ENCODE data around the gene DCN. TPM values are rescaled to one million over a fixed set of nuclear protein-coding genes. Genes with fewer than 3 reads are reported as not detected.
A peak's percentile ranks its signal among the peaks of the same experiment; 100 is the strongest.

Gene DCN
- total and polyA plus RNA-seq, 2 donors (not counting 3 experiments of a cell fraction or from before 2014, with no cell fraction given): 0.42 to 0.43 TPM

DNA sequence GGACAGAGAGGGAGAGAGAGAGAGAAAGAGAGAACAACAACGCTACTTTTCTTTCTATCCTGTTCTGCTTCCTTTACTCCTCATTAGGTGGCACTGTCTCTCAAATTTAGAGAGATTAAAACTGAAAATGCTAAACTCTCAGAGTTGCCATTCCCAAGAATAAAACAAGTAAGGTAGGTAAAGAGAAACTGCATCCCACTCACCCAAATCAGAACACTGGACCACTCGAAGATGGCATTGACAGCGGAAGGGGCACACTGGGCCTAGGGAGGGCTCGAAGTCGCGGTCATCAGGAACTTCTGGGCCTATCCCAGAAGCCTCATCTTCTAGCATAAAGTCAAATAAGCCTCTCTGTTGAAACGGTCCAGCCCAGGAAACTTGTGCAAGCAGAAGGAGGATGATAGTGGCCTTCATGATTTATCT lies 4.5 kb downstream of the DCN start:
- Histone ChIP-seq H2AFZ (ENCODE audit: low read depth, low read length) (peak overlapping the region; percentile 91), H3K9me3 (replicated peaks; ENCODE audit: control insufficient read depth, insufficient read depth, low read length) (no peaks in the 10 kb centered on the region), H3K36me3 (ENCODE audit: control insufficient read depth in 2 of 2, extremely low read depth in 1 of 2, insufficient read depth in 2 of 2, low read length in 2 of 2) (no peaks in the 10 kb centered on the region), H3K4me3 (replicated peaks in 1 of 3; ENCODE audit: insufficient read depth in 1 of 3, low read depth in 1 of 3, low read length in 3 of 3) (no peak overlapping the region), H4K20me1 (replicated peaks; ENCODE audit: control insufficient read depth, extremely low read depth, insufficient read depth, low read length) (no peaks in the 10 kb centered on the region), H3K27ac (ENCODE audit: insufficient read depth, low read depth, low read length) (no peak overlapping the region), H3K9me1 (replicated peaks; ENCODE audit: control insufficient read depth, extremely low read depth, insufficient read depth, low read length) (no peaks in the 10 kb centered on the region), H3K4me1 (ENCODE audit: control insufficient read depth, extremely low read depth, insufficient read depth, low read length) (peaks cover 10% of the 10 kb centered on the region), H3K27me3 (ENCODE audit: control insufficient read depth in 2 of 2, insufficient read depth in 2 of 2, low read length in 2 of 2) (no peaks in the 10 kb centered on the region), H3K79me2 (ENCODE audit: control insufficient read depth, insufficient read depth, low read length) (no peaks in the 10 kb centered on the region), H3K9ac (replicated peaks; ENCODE audit: extremely low read depth, insufficient read depth, low read length) (no peak overlapping the region), H3K4me2 (ENCODE audit: insufficient read depth, low read length) (peak overlapping the region; percentile 37)
- FAIRE-seq (no peak), DNase-seq (ENCODE audit: low read depth, low spot score) (peak; percentile 51)
- dilution Hi-C loops (cut with MboI; ENCODE audit: extremely low pct_ligation_motif_present, low sequenced_read_pairs) (no loop called here), intact Hi-C loops (cut with micrococcal nuclease) (loop anchor here (1.0 to 2.0 kb wide), 2 partner anchors 148 to 177 kb away; no protein-coding TSS in a partner anchor)
- TF ChIP-seq, protein P1, sequence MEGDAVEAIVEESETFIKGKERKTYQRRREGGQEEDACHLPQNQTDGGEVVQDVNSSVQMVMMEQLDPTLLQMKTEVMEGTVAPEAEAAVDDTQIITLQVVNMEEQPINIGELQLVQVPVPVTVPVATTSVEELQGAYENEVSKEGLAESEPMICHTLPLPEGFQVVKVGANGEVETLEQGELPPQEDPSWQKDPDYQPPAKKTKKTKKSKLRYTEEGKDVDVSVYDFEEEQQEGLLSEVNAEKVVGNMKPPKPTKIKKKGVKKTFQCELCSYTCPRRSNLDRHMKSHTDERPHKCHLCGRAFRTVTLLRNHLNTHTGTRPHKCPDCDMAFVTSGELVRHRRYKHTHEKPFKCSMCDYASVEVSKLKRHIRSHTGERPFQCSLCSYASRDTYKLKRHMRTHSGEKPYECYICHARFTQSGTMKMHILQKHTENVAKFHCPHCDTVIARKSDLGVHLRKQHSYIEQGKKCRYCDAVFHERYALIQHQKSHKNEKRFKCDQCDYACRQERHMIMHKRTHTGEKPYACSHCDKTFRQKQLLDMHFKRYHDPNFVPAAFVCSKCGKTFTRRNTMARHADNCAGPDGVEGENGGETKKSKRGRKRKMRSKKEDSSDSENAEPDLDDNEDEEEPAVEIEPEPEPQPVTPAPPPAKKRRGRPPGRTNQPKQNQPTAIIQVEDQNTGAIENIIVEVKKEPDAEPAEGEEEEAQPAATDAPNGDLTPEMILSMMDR (IDR thresholded peaks at IDR 0.05; ENCODE audit: extremely low read depth in 1 of 2, insufficient read depth in 1 of 2, low read depth in 1 of 2, low read length in 2 of 2): peak; percentile 25 to 32
- TF ChIP-seq EZH2 (IDR thresholded peaks at IDR 0.05; ENCODE audit: borderline replicate concordance, low read depth, low read length, severe bottlenecking): no peak
- BruUV-seq (replicated peaks): no TSS peak
- ChIA-PET CTCF (interaction anchor here (0.9 to 8.9 kb wide), 4 partner anchors 32 to 148 kb away, joined by 3 to 107 read pairs (median 4); partner anchors contain the start of gene LUM), POLR2A (no interaction called here)

DNA sequence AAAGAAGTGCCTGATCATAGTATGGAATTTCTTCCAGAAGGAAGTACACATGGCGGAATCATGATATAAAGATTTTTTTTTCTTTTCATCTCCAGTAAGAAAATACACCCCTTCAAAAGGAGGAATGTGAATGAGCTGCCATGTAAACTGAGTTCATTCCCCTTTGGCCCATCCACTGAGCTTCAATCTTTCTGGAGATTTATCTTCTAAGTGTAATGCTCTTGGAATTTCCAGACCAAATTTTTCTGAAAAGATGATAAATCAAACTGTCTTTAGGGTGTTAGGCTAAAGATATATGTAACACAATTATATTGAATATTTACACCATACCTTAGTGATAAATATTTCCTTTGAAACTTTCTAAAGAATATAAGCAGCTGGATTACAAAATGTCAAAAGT lies 5.2 kb downstream of the DCN start:
- Histone ChIP-seq H3K4me3 (replicated peaks in 1 of 3; ENCODE audit: insufficient read depth in 1 of 3, low read depth in 1 of 3, low read length in 3 of 3) (no peak overlapping the region), H3K4me1 (ENCODE audit: control insufficient read depth, extremely low read depth, insufficient read depth, low read length) (peaks cover 10% of the 10 kb centered on the region), H3K9me3 (replicated peaks; ENCODE audit: control insufficient read depth, insufficient read depth, low read length) (no peaks in the 10 kb centered on the region), H3K9me1 (replicated peaks; ENCODE audit: control insufficient read depth, extremely low read depth, insufficient read depth, low read length) (no peaks in the 10 kb centered on the region), H3K9ac (replicated peaks; ENCODE audit: extremely low read depth, insufficient read depth, low read length) (no peak overlapping the region), H4K20me1 (replicated peaks; ENCODE audit: control insufficient read depth, extremely low read depth, insufficient read depth, low read length) (no peaks in the 10 kb centered on the region), H3K36me3 (ENCODE audit: control insufficient read depth in 2 of 2, extremely low read depth in 1 of 2, insufficient read depth in 2 of 2, low read length in 2 of 2) (no peaks in the 10 kb centered on the region), H3K27ac (ENCODE audit: insufficient read depth, low read depth, low read length) (no peak overlapping the region), H3K4me2 (ENCODE audit: insufficient read depth, low read length) (no peak overlapping the region), H3K27me3 (ENCODE audit: control insufficient read depth in 2 of 2, insufficient read depth in 2 of 2, low read length in 2 of 2) (no peaks in the 10 kb centered on the region), H2AFZ (ENCODE audit: low read depth, low read length) (no peak overlapping the region), H3K79me2 (ENCODE audit: control insufficient read depth, insufficient read depth, low read length) (no peaks in the 10 kb centered on the region)
- dilution Hi-C loops (cut with MboI; ENCODE audit: extremely low pct_ligation_motif_present, low sequenced_read_pairs) (no loop called here), intact Hi-C loops (cut with micrococcal nuclease) (no loop called here)
- TF ChIP-seq POLR2A (IDR thresholded peaks at IDR 0.05; ENCODE audit: low read depth, low read length) (no peak), EZH2 (IDR thresholded peaks at IDR 0.05; ENCODE audit: borderline replicate concordance, low read depth, low read length, severe bottlenecking) (no peak), MYC (IDR thresholded peaks at IDR 0.05; ENCODE audit: low read depth, low read length) (no peak), FOS (IDR thresholded peaks at IDR 0.05; ENCODE audit: borderline replicate concordance, insufficient read depth, low read length) (no peak), JUN (IDR thresholded peaks at IDR 0.05; ENCODE audit: borderline replicate concordance, insufficient read depth, insufficient read length, low read depth) (no peak), POLR2AphosphoS5 (IDR thresholded peaks at IDR 0.05; ENCODE audit: insufficient read depth, low read depth, low read length) (no peak), GATA2 (IDR thresholded peaks at IDR 0.05; ENCODE audit: insufficient read depth, insufficient read length, low read depth, low read length) (no peak)
- TF ChIP-seq, protein P1 (IDR thresholded peaks at IDR 0.05; ENCODE audit: extremely low read depth in 1 of 2, insufficient read depth in 1 of 2, low read depth in 1 of 2, low read length in 2 of 2): no peak
- TF ChIP-seq, protein P2, sequence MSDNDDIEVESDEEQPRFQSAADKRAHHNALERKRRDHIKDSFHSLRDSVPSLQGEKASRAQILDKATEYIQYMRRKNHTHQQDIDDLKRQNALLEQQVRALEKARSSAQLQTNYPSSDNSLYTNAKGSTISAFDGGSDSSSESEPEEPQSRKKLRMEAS (IDR thresholded peaks at IDR 0.05; ENCODE audit: insufficient read depth, insufficient read length): no peak
- DNase-seq (ENCODE audit: low read depth, low spot score): no peak
- ChIA-PET POLR2A (no interaction called here), CTCF (interaction anchor here (0.9 to 8.9 kb wide), 6 partner anchors 32 to 178 kb away, joined by 3 to 107 read pairs (median 4); partner anchors contain the start of gene LUM)
- FAIRE-seq: no peak
- BruUV-seq (replicated peaks): no TSS peak
